T-helper 17 cell (primary cell): Measurements from ENCODE around the gene NRK. TPM values are rescaled to one million over a fixed set of nuclear protein-coding genes. Genes with fewer than 3 reads are reported as not detected.
"Not testable (repeated sequence)": the region's sequence is repeated elsewhere in the genome, so short reads cannot be mapped to it uniquely, and the experiment has no call there.

ENCODE experiments used
- ATAC-seq: fragments of 150-1000 bp; cut with Tn5 transposase; 2 replicates; pipeline ENCODE4 v1.10.0; 2021; ENCODE audit warnings: mild to moderate bottlenecking, moderate library complexity
- DNase-seq, 3 donors: peaks; one replicate each; pipeline versions ENCODE4 v3.0.0 to v3.0.0-alpha.2; 2020 to 2021
- H3K9me3 ChIP-seq: one replicate; pipeline ENCODE4 v1.7.0; 2013; ENCODE audit warnings: low read length, mild to moderate bottlenecking; ENCODE audit not compliant: control insufficient read depth, poor library complexity, severe bottlenecking
- H3K27ac Mint-ChIP-seq: one replicate; pipeline ENCODE4 v1.8.0; 2022; ENCODE audit warnings: mild to moderate bottlenecking, moderate library complexity, mixed read lengths
- H3K27me3 Mint-ChIP-seq: one replicate; pipeline ENCODE4 v1.8.0; 2022; ENCODE audit warnings: mixed read lengths
- H3K36me3 Mint-ChIP-seq: one replicate; pipeline ENCODE4 v1.8.0; 2022; ENCODE audit warnings: low read depth, mixed read lengths
- H3K4me1 Mint-ChIP-seq: one replicate; pipeline ENCODE4 v1.8.0; 2022; ENCODE audit warnings: mild to moderate bottlenecking, mixed read lengths
- H3K4me3 Mint-ChIP-seq: one replicate; pipeline ENCODE4 v1.8.0; 2022; ENCODE audit warnings: mild to moderate bottlenecking, moderate library complexity, mixed read lengths
- total RNA-seq, 4 donors: library from RNA in 2 of 4; stranded (reverse) in 2 of 4; gene quantifications; one replicate each; pipeline ENCODE4 v1.2.3 and lab custom pipeline; 2022 to 2026

NRK gene
- total RNA-seq, 2 donors from 2014 or later = not detected

- not testable (repeated sequence) for H3K27me3 Mint-ChIP-seq, H3K9me3 ChIP-seq, ATAC-seq, H3K27ac Mint-ChIP-seq, H3K36me3 Mint-ChIP-seq, H3K4me3 Mint-ChIP-seq, H3K4me1 Mint-ChIP-seq, DNase-seq
Observed at GRCh38 chrX:105850100-105850499, 27.8 kb downstream of the NRK start.

GRCh38 chrX:105865709-105866108 lies 43.4 kb downstream of the NRK start:
- H3K4me1 Mint-ChIP-seq = no peaks in the 10 kb centered on the region
- H3K27me3 Mint-ChIP-seq = no peaks in the 10 kb centered on the region
- H3K9me3 ChIP-seq = no peaks in the 10 kb centered on the region
- ATAC-seq = no peak
- no peak overlapping the region for H3K27ac Mint-ChIP-seq
- DNase-seq = no peak
- no peak overlapping the region for H3K4me3 Mint-ChIP-seq
- H3K36me3 Mint-ChIP-seq = no peaks in the 10 kb centered on the region

GRCh38 chrX:105869701-105870100 lies 47.4 kb downstream of the NRK start:
- H3K9me3 ChIP-seq = no peaks in the 10 kb centered on the region
- H3K4me3 Mint-ChIP-seq = no peak overlapping the region

DNA sequence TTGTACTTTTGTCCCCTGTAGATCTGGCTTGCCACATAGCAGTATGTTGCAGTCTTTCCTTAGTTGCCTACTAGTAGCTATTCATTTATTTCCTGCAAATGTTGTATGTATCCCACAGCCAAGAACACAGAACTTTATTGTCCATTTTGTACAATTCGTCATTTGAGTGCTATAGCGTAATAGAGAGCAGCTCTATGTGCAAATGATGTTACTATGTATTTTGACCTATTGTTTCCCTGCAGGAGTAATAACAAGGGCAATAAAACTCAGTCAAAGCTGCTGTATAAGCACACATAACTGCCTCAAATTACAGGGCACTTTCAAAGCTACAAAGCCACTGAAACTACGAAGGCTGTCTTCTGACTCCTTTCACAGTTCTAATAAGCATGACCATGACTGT lies 48.1 kb downstream of the NRK start:
- no peaks in the 10 kb centered on the region for H3K36me3 Mint-ChIP-seq
- H3K27ac Mint-ChIP-seq = no peak overlapping the region
- no peaks in the 10 kb centered on the region for H3K27me3 Mint-ChIP-seq
- ATAC-seq (no peak), DNase-seq (no peak)
- no peaks in the 10 kb centered on the region for H3K4me1 Mint-ChIP-seq
- H3K9me3 ChIP-seq = no peaks in the 10 kb centered on the region
- no peak overlapping the region for H3K4me3 Mint-ChIP-seq

More at GRCh38 chrX:105869701-105870100, 47.4 kb downstream of the NRK start:
- Mint-ChIP-seq H3K27me3 (no peaks in the 10 kb centered on the region), H3K36me3 (no peaks in the 10 kb centered on the region), H3K27ac (no peak overlapping the region), H3K4me1 (no peaks in the 10 kb centered on the region)
- ATAC-seq (no peak), DNase-seq (no peak)

- no peaks in the 10 kb centered on the region for H3K36me3 Mint-ChIP-seq
- H3K4me3 Mint-ChIP-seq = no peak overlapping the region
- DNase-seq (no peak), ATAC-seq (no peak)
- no peaks in the 10 kb centered on the region for H3K27me3 Mint-ChIP-seq
- H3K4me1 Mint-ChIP-seq = no peaks in the 10 kb centered on the region
- no peaks in the 10 kb centered on the region for H3K9me3 ChIP-seq
- H3K27ac Mint-ChIP-seq = no peak overlapping the region
Observed at GRCh38 chrX:105872941-105873340, 50.6 kb downstream of the NRK start.

- no peak overlapping the region for H3K4me3 Mint-ChIP-seq
- DNase-seq (no peak), ATAC-seq (no peak)
- H3K36me3 Mint-ChIP-seq = no peaks in the 10 kb centered on the region
- no peaks in the 10 kb centered on the region for H3K27me3 Mint-ChIP-seq
- H3K27ac Mint-ChIP-seq = no peak overlapping the region
- no peaks in the 10 kb centered on the region for H3K4me1 Mint-ChIP-seq
- H3K9me3 ChIP-seq = no peaks in the 10 kb centered on the region
Observed at GRCh38 chrX:105874790-105875189, 52.5 kb downstream of the NRK start.

- H3K36me3 Mint-ChIP-seq = no peaks in the 10 kb centered on the region
- no peak overlapping the region for H3K4me3 Mint-ChIP-seq
- no peaks in the 10 kb centered on the region for H3K9me3 ChIP-seq
- no peak for ATAC-seq
- no peaks in the 10 kb centered on the region for H3K4me1 Mint-ChIP-seq
- DNase-seq = no peak
- H3K27me3 Mint-ChIP-seq = no peaks in the 10 kb centered on the region
- H3K27ac Mint-ChIP-seq = no peak overlapping the region
Observed at GRCh38 chrX:105876658-105877057, 54.3 kb downstream of the NRK start.

DNA sequence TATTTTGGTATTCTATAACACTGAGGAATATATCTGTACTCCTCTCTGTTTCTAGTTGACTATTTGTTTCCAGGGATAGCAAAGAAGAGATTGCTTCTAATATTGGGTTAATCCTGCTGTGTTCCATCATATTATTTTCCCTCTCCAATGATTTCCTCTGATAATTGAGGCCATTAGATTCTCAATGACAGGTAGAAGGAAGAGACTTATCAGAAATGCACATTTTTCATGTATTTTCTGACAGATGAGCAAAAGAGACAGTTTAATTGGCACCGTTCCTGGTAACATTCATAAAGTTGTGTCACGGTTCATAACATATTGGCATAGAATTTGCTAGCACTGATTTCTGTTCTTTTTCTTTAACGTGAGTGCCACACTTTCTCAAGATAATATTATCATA lies 58.2 kb downstream of the NRK start:
- no peak for DNase-seq
- ATAC-seq = no peak
- Mint-ChIP-seq H3K4me1 (no peaks in the 10 kb centered on the region), H3K27me3 (no peaks in the 10 kb centered on the region), H3K36me3 (no peaks in the 10 kb centered on the region), H3K27ac (no peak overlapping the region), H3K4me3 (no peak overlapping the region)
- no peaks in the 10 kb centered on the region for H3K9me3 ChIP-seq

DNA sequence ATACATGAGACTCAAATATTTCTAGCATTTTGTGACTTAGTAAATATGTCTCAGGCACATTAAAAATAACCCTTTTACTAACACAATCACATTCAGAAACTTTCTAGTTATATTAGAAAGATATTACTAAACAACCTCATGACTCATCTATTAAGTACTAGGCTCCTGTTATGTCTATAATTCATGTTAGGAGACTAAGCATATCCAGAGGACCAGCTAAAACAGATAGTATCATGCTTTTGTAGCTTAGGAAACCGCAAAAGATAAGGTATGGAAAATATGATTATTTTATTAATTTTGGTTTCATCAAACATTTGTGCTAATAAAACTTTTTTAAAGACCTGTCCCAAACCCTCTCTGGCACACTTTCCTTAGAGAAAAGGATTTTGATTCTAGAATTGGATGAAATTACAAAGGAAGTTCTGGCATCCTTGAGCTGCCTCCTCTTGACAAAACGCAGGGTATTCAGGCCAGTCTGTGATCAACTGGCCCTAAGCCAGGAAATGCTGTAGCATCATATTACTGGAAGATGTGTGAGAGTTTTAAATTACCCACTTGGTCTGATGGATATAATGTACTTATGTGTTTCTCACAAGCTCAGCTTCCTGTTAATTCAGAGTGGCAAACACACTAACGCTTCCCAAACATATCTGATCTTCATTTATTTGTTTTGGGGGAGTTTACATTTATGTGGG lies 60.4 kb downstream of the NRK start:
- ATAC-seq = no peak
- DNase-seq = no peak
- no peak overlapping the region for H3K27ac Mint-ChIP-seq
- H3K4me3 Mint-ChIP-seq = no peak overlapping the region
- no peaks in the 10 kb centered on the region for H3K36me3 Mint-ChIP-seq
- no peaks in the 10 kb centered on the region for H3K4me1 Mint-ChIP-seq
- H3K9me3 ChIP-seq = no peaks in the 10 kb centered on the region
- H3K27me3 Mint-ChIP-seq = no peaks in the 10 kb centered on the region

DNA sequence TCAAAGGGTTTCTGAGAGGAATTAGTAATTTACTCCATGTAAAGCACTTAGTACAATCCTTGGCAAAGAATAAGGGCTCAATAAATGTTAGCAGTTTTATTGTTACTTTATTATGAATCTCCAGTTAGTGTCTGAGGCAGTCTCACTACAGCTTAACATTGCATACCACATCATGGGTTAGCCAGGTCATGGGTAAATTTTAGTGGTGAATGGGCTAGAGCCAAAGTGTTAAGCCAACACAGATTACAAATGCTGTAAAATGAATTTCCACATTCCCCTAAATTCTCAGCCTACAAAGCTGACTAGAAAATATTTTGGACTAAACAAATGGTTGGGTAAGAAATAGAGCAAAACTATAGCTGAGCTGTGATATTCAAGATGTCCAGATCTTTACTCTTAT lies 72.4 kb downstream of the NRK start:
- H3K9me3 ChIP-seq = no peaks in the 10 kb centered on the region
- no peak overlapping the region for H3K4me3 Mint-ChIP-seq
- ATAC-seq (no peak), DNase-seq (no peak)
- H3K27me3 Mint-ChIP-seq = no peaks in the 10 kb centered on the region
- no peaks in the 10 kb centered on the region for H3K36me3 Mint-ChIP-seq
- no peak overlapping the region for H3K27ac Mint-ChIP-seq
- H3K4me1 Mint-ChIP-seq = no peaks in the 10 kb centered on the region

GRCh38 chrX:105909576-105909975 lies 87.2 kb downstream of the NRK start:
- Mint-ChIP-seq H3K27ac (no peak overlapping the region), H3K4me1 (no peaks in the 10 kb centered on the region), H3K27me3 (no peaks in the 10 kb centered on the region), H3K4me3 (no peak overlapping the region), H3K36me3 (no peaks in the 10 kb centered on the region)
- DNase-seq (no peak), ATAC-seq (no peak)
- no peaks in the 10 kb centered on the region for H3K9me3 ChIP-seq

DNA sequence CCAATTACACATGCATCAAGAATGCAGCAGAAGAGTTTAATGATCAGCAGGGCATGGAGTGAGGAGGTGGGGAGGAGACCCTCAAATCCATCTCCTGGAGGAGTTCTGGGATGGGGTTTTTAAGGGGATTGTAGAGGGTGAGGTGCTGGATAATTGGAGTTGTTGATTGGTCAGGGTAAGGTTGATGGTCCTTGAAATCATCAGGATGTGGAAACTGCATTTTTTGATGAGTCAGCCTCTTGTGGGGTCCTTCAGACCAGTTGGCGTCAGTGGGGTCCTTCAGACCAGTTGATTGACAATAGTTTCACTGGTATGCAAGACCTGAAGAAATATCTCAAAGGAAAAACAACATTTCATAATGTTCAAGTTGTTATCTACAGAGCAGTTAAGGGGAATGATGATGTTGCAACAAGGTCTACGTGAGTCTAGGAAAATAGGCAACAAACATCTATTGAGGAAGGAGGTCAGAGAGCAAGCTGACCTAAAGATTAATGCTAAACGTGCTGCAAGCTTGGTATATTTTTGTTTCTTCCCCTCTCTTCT lies 88.3 kb downstream of the NRK start:
- Mint-ChIP-seq H3K27ac (no peak overlapping the region), H3K4me3 (no peak overlapping the region), H3K4me1 (no peaks in the 10 kb centered on the region), H3K27me3 (no peaks in the 10 kb centered on the region), H3K36me3 (no peaks in the 10 kb centered on the region)
- H3K9me3 ChIP-seq = no peaks in the 10 kb centered on the region
- DNase-seq = no peak
- no peak for ATAC-seq

DNA sequence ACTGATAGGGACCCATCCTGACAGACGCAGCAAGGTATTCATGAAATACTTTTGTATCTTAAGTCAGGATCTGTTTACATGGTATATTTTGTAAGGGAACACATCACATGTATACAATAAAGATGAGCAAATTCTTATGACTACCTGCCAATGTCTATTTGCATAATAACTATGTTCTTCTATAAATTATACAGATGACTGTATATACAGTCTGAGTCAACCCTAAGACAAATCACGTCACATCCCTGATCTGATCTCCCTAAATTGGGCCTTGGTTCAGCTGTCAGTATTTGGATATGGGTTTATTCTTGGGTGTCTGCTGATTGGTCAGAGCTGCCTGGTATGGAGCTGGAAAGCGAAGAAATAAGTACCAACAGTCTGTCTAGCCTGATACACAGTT lies 122.9 kb downstream of the NRK start:
- no peaks in the 10 kb centered on the region for H3K36me3 Mint-ChIP-seq
- H3K9me3 ChIP-seq = no peaks in the 10 kb centered on the region
- H3K4me3 Mint-ChIP-seq = no peak overlapping the region
- H3K4me1 Mint-ChIP-seq = no peaks in the 10 kb centered on the region
- no peaks in the 10 kb centered on the region for H3K27me3 Mint-ChIP-seq
- H3K27ac Mint-ChIP-seq = no peak overlapping the region
- no peak for DNase-seq
- no peak for ATAC-seq

DNA sequence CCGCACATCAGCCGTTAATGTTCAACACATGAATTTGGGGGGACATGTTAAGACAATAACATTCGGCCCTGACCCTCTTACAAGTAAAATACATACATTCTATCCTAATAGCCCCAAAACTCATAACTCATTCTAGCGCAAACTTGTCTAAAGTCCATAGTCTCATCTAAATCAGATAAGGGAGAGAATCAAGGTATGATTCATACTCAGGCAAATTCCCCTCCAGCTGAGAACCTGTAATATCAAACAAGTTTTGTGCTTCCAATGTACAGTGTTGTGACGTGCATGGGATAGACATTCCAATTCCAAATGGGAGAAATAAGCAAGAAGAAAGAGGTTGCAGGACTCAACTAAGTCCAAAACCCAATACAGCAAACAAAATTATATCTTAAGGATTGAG lies 147.1 kb downstream of the NRK start:
- no peak overlapping the region for H3K27ac Mint-ChIP-seq
- H3K4me1 Mint-ChIP-seq = no peaks in the 10 kb centered on the region
- DNase-seq (no peak), ATAC-seq (no peak)
- no peaks in the 10 kb centered on the region for H3K9me3 ChIP-seq
- no peaks in the 10 kb centered on the region for H3K36me3 Mint-ChIP-seq
- no peak overlapping the region for H3K4me3 Mint-ChIP-seq
- H3K27me3 Mint-ChIP-seq = no peaks in the 10 kb centered on the region
